Stomach (tissue), 4 donors: ENCODE measurements around the gene AMIGO1.

ENCODE experiments used
- CTCF ChIP-seq, 7 experiments: fragments of 450-650 bp in 4 of 7; fragments of 200-600 bp in 3 of 7; sonication (generic) in 3 of 7; IDR thresholded peaks; one replicate each; pipeline ENCODE4 v1.5.1; 2016 to 2019; ENCODE audit warnings: antibody characterized with exemption in 7 of 7, control low read depth in 2 of 7, mild to moderate bottlenecking in 1 of 7
- EP300 ChIP-seq: sonication (generic); formaldehyde crosslinking; IDR thresholded peaks from one replicate; pipeline ENCODE4 v1.6.1; 2017; ENCODE audit warnings: antibody characterized with exemption
- POLR2A ChIP-seq, 4 donors: fragments of 450-650 bp; IDR thresholded peaks; one replicate each; pipeline ENCODE4 v1.6.1; 2016; ENCODE audit warnings: antibody characterized with exemption in 4 of 4, control low read depth in 2 of 4, mild to moderate bottlenecking in 1 of 4, moderate library complexity in 1 of 4
- POLR2AphosphoS5 ChIP-seq, 3 donors: sonication (generic); formaldehyde crosslinking; IDR thresholded peaks; one replicate each; pipeline ENCODE4 v1.6.1; 2016; ENCODE audit warnings: antibody characterized with exemption in 3 of 3

GRCh38 chr1:109521002-109521951 lies 11.8 kb upstream of the AMIGO1 start:
- TF ChIP-seq EP300 (no peak), CTCF (IDR thresholded peaks at IDR 0.05) (no peak), POLR2AphosphoS5 (IDR thresholded peaks at IDR 0.05) (no peak), POLR2A (IDR thresholded peaks at IDR 0.05) (no peak)
